ENCODE measurements around the gene SSH2. TPM values are rescaled to one million over a fixed set of nuclear protein-coding genes. Genes with fewer than 3 reads are reported as not detected.

Gene SSH2
- total and polyA plus RNA-seq, 2 experiments from 2014 or later: 32.4 to 43.2 TPM

GRCh38 chr17:29846298-29846697, 83.7 kb downstream of the SSH2 start:
- no peaks in the 10 kb centered on the region for H3K9me3 ChIP-seq (ENCODE audit: low read depth)
- no peaks in the 10 kb centered on the region for H3K27me3 ChIP-seq
- no peaks in the 10 kb centered on the region for H3K36me3 ChIP-seq
- TF ChIP-seq CTCF (IDR thresholded peaks at IDR 0.05; ENCODE audit: low read depth, low read length): no peak
- no peak for DNase-seq (ENCODE audit: low read depth in 1 of 2, low spot score in 1 of 2)
- peak overlapping the region; percentile 98 for H3K27ac ChIP-seq
- H3K4me1 ChIP-seq (ENCODE audit: low read depth): peaks cover 66% of the 10 kb centered on the region
- H3K4me3 ChIP-seq: no peak overlapping the region

- H3K9me3 ChIP-seq (ENCODE audit: low read depth): no peaks in the 10 kb centered on the region
- peak overlapping the region; percentile 98 for H3K27ac ChIP-seq
- no peak overlapping the region for H3K4me3 ChIP-seq
- H3K27me3 ChIP-seq: no peaks in the 10 kb centered on the region
- DNase-seq (ENCODE audit: low read depth in 1 of 2, low spot score in 1 of 2): peak; percentile 76 to 85
- peaks cover 74% of the 10 kb centered on the region for H3K4me1 ChIP-seq (ENCODE audit: low read depth)
- no peaks in the 10 kb centered on the region for H3K36me3 ChIP-seq
- peak; percentile 6 for TF ChIP-seq CTCF (IDR thresholded peaks at IDR 0.05; ENCODE audit: low read depth, low read length)
Measured at GRCh38 chr17:29844339-29845048, 85.5 kb downstream of the SSH2 start.

- Histone ChIP-seq H3K9me3 (ENCODE audit: low read depth) (no peaks in the 10 kb centered on the region), H3K27me3 (no peaks in the 10 kb centered on the region), H3K4me3 (no peak overlapping the region), H3K4me1 (ENCODE audit: low read depth) (peaks cover 49% of the 10 kb centered on the region), H3K36me3 (no peaks in the 10 kb centered on the region), H3K27ac (no peak overlapping the region)
- no peak for TF ChIP-seq CTCF (IDR thresholded peaks at IDR 0.05; ENCODE audit: low read depth, low read length)
- no peak for DNase-seq (ENCODE audit: low read depth in 1 of 2, low spot score in 1 of 2)
Measured at GRCh38 chr17:29840884-29841283, 89.1 kb downstream of the SSH2 start.

GRCh38 chr17:29839656-29840055, 90.4 kb downstream of the SSH2 start:
- TF ChIP-seq CTCF (IDR thresholded peaks at IDR 0.05; ENCODE audit: low read depth, low read length): no peak
- peak overlapping the region; percentile 8 for H3K27ac ChIP-seq
- no peak for DNase-seq (ENCODE audit: low read depth in 1 of 2, low spot score in 1 of 2)

GRCh38 chr17:29838961-29839360, 91.1 kb downstream of the SSH2 start:
- DNase-seq (ENCODE audit: low read depth in 1 of 2, low spot score in 1 of 2): peak; percentile 34 to 59

More at GRCh38 chr17:29839656-29840055, 90.4 kb downstream of the SSH2 start:
- Histone ChIP-seq H3K4me1 (ENCODE audit: low read depth) (peaks cover 42% of the 10 kb centered on the region), H3K4me3 (no peak overlapping the region), H3K9me3 (ENCODE audit: low read depth) (no peaks in the 10 kb centered on the region), H3K27me3 (no peaks in the 10 kb centered on the region), H3K36me3 (no peaks in the 10 kb centered on the region)

More at GRCh38 chr17:29838961-29839360, 91.1 kb downstream of the SSH2 start:
- no peaks in the 10 kb centered on the region for H3K36me3 ChIP-seq
- no peak overlapping the region for H3K27ac ChIP-seq
- H3K9me3 ChIP-seq (ENCODE audit: low read depth): no peaks in the 10 kb centered on the region
- TF ChIP-seq CTCF (IDR thresholded peaks at IDR 0.05; ENCODE audit: low read depth, low read length): no peak
- no peak overlapping the region for H3K4me3 ChIP-seq
- H3K27me3 ChIP-seq: no peaks in the 10 kb centered on the region
- H3K4me1 ChIP-seq (ENCODE audit: low read depth): peaks cover 36% of the 10 kb centered on the region
